Subcutaneous abdominal adipose tissue (tissue), 5 donors: Measurements from ENCODE around the gene CPN1.
"Not testable (repeated sequence)": the region's sequence is repeated elsewhere in the genome, so short reads cannot be mapped to it uniquely, and the experiment has no call there.

Experiments
- H3K27ac ChIP-seq: one replicate; pipeline ENCODE4 v1.7.0; 2013; ENCODE audit warnings: low read depth, mild to moderate bottlenecking, inconsistent platforms, low read length, moderate library complexity
- H3K27me3 ChIP-seq, 5 donors: one replicate each; pipeline ENCODE4 v1.7.0; 2013; ENCODE audit warnings: low read length in 5 of 5, inconsistent platforms in 1 of 5; ENCODE audit not compliant: control insufficient read depth in 5 of 5, insufficient read depth in 4 of 5
- H3K36me3 ChIP-seq, 5 donors: one replicate each; pipeline ENCODE4 v1.7.0; 2013; ENCODE audit warnings: low read length in 5 of 5; ENCODE audit not compliant: control insufficient read depth in 5 of 5, insufficient read depth in 5 of 5
- H3K4me1 ChIP-seq, 5 donors: one replicate each; pipeline ENCODE4 v1.7.0; 2013; ENCODE audit warnings: low read length in 5 of 5, mild to moderate bottlenecking in 3 of 5, moderate library complexity in 1 of 5; ENCODE audit not compliant: control insufficient read depth in 5 of 5, insufficient read depth in 5 of 5
- H3K4me3 ChIP-seq, 5 donors: one replicate each; pipeline ENCODE4 v1.7.0; 2013; ENCODE audit warnings: low read length in 5 of 5, low read depth in 1 of 5
- H3K9ac ChIP-seq, 5 donors: one replicate each; pipeline ENCODE4 v1.7.0; 2013; ENCODE audit warnings: low read length in 5 of 5, mild to moderate bottlenecking in 4 of 5, moderate library complexity in 3 of 5
- H3K9me3 ChIP-seq, 5 donors: one replicate each; pipeline ENCODE4 v1.7.0; 2013; ENCODE audit warnings: low read length in 5 of 5; ENCODE audit not compliant: control insufficient read depth in 5 of 5
- donor health status: healthy.
- donor health status: healthy.
- donor health status: healthy.
- donor health status: healthy.
- donor health status: healthy.

The CPN1 gene

DNA sequence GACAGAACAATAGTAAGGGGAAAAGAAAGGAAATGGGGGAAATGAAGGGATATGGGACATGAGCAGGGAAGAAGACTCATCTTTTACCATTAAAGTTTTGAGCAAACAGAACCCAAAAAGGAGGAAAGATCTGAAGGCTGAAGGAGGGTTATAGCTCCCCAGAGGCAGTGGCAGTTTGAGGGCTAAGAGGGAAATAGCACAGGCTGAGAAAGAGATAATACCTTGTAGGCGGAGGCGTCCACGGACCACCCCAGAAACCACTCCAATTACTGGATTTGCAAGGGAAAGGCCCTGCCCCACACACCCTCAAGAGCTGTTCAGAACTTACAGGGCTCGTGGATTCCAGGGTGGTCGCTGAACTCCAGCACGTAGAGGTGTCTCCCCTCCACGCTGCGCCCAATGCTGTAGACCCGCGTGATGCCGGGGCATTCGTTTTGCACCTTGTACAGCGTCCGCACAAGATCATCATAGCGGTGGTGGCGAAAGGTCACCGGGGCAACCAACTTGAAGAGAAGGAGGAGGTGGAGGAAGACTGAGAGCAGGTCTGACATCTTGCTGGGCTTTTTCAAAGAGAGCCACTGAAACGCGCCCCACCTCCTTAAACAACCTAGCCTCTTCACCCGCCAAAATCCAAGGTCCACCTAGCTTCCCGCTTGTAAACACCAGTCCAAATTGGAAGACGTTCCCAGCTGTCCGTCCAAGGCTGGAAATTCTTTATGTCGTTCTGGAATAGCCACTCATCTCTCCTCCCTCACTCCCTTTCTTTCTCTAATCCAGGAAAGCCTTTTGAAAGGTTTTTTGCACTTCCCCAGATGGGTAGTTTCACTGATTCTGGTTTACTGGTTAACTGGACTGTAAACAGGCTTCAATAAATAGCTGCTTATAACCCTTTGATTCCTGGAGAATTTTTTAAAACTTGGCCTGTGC lies at the start of gene CPN1:
Gene CPN1 (minus strand): TSS at position 795 of the 927 bp plus-strand sequence. CDS start 244 bp downstream, at position 551.
- H3K9me3 ChIP-seq, result no peaks in the 10 kb centered on the region
- no peak within 1 kb of the TSS for H3K9ac ChIP-seq
- no peaks in the 10 kb centered on the region for H3K36me3 ChIP-seq
- H3K27ac ChIP-seq, result no peak within 1 kb of the TSS
- H3K27me3 ChIP-seq, result peaks cover 0 to 9% (median 0%) of the 10 kb centered on the region in 5 donors
- no peaks in the 10 kb centered on the region for H3K4me1 ChIP-seq
- H3K4me3 ChIP-seq, result no peak within 1 kb of the TSS

DNA sequence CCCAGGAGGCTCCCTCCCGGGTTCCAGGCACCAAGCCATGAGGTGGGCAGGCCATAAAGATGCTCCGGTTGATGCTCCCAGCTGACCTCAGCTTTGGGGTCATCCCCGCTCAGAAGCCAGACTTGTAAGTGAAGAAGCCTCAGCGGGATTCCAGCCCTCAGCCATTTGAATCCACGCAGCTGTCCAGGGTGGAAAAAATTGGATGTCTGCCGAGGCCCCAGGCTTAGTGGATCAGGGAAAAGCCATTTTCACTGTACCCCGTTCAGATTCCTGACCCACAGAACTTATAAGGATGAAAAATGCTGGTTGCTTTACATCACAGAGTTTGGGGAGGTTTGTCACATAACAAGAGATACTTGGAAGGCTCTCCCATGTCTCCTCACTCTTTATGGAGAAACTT lies 49.2 kb upstream of the CPN1 start:
- Histone ChIP-seq H3K4me1 (peaks cover 0 to 8% (median 0%) of the 10 kb centered on the region in 5 donors), H3K36me3 (no peaks in the 10 kb centered on the region), H3K27me3 (peaks cover 0 to 7% (median 0%) of the 10 kb centered on the region in 5 donors), H3K4me3 (no peak overlapping the region), H3K27ac (no peak overlapping the region), H3K9me3 (peaks cover 0 to 6% (median 4%) of the 10 kb centered on the region in 5 donors), H3K9ac (no peak overlapping the region)

DNA sequence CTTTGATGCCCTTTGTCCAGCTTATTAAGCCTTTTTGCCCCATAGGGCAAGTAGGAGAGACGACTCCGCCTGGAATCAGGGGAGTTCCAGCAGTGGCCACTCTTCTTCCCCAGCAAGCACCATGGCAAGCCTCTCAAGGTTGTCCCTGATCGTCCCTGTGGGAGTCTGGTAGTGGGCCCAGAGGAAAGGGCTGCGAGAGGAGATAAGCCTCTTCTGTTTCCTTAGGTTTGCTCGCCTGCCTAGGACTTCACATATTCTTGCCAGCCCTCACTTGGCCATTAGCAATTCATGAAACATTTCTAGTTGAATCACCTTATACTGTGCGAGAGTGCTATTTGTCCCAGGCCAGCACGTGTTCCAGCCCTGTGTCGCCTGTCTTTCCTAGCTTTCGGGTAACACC lies 47.8 kb upstream of the CPN1 start:
- peaks cover 0 to 2% (median 0%) of the 10 kb centered on the region in 5 donors for H3K9me3 ChIP-seq
- peaks cover 0 to 8% (median 0%) of the 10 kb centered on the region in 5 donors for H3K4me1 ChIP-seq
- no peak overlapping the region for H3K9ac ChIP-seq
- no peak overlapping the region for H3K4me3 ChIP-seq
- no peak overlapping the region for H3K27ac ChIP-seq
- H3K36me3 ChIP-seq, result no peaks in the 10 kb centered on the region
- peaks cover 0 to 7% (median 0%) of the 10 kb centered on the region in 5 donors for H3K27me3 ChIP-seq

DNA sequence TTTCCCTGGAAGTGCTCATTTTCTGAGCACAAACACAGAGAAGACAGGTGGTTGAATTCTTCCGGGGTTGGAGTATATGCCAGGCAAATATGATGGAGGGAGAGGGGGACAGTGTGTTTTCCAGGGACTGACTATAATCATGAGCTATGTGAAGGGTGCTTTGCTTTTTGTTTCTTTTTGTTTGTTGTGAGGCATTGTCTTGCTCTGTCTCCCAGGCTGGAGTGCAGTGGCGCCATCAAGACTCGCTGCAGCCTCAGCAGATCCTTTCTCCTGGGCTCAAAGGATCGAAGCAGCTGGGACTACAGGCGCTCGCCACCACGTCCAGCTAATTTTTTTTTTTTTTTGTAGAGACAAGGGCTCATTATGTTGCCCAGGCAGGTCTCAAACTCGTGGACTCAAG lies 47.3 kb upstream of the CPN1 start:
- no peak overlapping the region for H3K4me3 ChIP-seq
- no peak overlapping the region for H3K9ac ChIP-seq
- H3K27ac ChIP-seq, result no peak overlapping the region
- no peaks in the 10 kb centered on the region for H3K9me3 ChIP-seq
- peaks cover 0 to 8% (median 0%) of the 10 kb centered on the region in 5 donors for H3K4me1 ChIP-seq
- peaks cover 0 to 7% (median 0%) of the 10 kb centered on the region in 5 donors for H3K27me3 ChIP-seq
- H3K36me3 ChIP-seq, result no peaks in the 10 kb centered on the region

DNA sequence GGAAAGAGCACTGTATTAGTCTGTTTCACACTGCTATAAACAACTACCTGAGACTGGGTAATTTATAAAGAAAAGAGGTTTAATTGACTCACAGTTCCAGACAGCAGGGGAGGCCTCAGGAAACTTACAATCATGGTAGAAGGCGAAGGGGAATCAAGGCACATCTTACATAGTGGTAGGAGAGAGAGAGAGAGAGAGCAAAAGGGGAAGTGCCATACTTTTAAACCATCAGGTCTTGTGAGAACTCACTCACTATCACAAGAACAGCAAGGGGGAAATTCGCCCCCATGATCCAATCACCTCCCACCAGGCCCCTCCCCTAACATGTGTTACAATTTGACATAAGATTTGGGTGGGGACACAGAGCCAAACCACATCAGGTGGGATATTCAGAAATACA lies 43.7 kb upstream of the CPN1 start:
- not testable (repeated sequence) for H3K27me3 ChIP-seq, H3K4me1 ChIP-seq, H3K4me3 ChIP-seq, H3K36me3 ChIP-seq, H3K9me3 ChIP-seq, H3K27ac ChIP-seq, H3K9ac ChIP-seq

DNA sequence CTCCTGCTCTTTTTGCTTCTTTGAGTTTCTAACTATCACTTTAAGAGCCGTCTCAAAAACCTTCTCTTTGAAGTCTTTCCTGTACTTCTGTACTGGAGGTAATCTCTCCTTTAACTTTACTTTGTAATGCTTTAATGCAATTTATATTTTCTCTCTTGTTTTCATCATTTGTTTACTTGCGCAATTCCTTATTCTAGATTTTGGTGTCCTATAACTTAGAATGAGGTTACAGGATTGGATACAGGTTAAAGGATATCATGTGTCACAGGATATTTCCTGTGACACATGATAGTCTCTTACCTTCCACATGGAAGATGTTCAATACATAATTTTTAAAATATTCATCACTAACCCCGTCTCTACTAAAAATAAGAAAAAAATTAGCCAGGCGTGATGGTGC lies 42.4 kb upstream of the CPN1 start:
- H3K4me1 ChIP-seq, result peaks cover 0 to 8% (median 0%) of the 10 kb centered on the region in 5 donors
- no peak overlapping the region for H3K4me3 ChIP-seq
- H3K27ac ChIP-seq, result no peak overlapping the region
- no peaks in the 10 kb centered on the region for H3K9me3 ChIP-seq
- no peaks in the 10 kb centered on the region for H3K36me3 ChIP-seq
- H3K27me3 ChIP-seq, result peaks cover 0 to 7% (median 0%) of the 10 kb centered on the region in 5 donors
- no peak overlapping the region for H3K9ac ChIP-seq

DNA sequence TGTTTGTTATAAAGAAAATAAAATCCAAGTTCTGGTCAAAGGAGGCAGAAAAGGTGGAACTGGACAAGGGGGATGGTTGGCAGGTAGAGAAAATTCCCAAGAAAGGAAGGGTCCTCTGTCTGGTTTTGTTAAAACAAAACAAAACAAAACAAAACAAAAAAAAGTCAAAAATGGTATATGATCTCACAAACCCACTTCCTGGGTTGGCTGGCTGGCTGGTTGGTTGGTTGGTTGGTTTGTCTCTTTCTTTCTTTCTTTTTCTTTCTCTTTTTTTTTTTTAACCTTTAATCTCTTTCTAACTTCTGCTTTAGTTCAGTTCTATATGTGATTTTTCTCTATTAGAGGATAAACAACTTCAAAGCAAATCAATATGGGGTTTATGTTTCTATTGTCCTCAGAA lies 41.1 kb upstream of the CPN1 start:
- Histone ChIP-seq H3K36me3 (no peaks in the 10 kb centered on the region), H3K27me3 (peaks cover 0 to 9% (median 1%) of the 10 kb centered on the region in 5 donors), H3K9ac (no peak overlapping the region), H3K27ac (no peak overlapping the region), H3K9me3 (no peaks in the 10 kb centered on the region), H3K4me3 (no peak overlapping the region), H3K4me1 (peaks cover 0 to 2% (median 0%) of the 10 kb centered on the region in 5 donors)

DNA sequence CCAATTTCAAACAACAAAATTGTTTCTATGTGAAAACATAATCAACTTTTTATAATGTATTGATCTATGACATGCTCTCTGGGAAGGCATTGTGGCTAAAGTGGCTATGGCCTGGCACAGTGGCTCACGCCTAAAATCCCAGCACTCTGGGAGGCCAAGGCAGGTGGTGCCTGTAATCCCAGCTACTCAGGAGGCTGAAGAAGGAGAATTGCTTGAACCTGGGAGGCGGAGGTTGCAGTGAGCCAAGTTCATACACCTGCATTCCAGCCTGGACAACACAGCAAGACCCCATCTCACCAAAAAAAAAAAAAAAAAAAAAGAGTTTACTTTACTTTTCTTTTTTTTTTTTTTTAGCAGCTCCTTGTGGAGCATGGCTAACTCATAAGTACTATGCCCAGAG lies 38.9 kb upstream of the CPN1 start:
- no peak overlapping the region for H3K4me3 ChIP-seq
- no peak overlapping the region for H3K9ac ChIP-seq
- H3K36me3 ChIP-seq, result no peaks in the 10 kb centered on the region
- H3K27me3 ChIP-seq, result peaks cover 0 to 16% (median 10%) of the 10 kb centered on the region in 5 donors
- H3K4me1 ChIP-seq, result no peaks in the 10 kb centered on the region
- no peak overlapping the region for H3K27ac ChIP-seq
- no peaks in the 10 kb centered on the region for H3K9me3 ChIP-seq

DNA sequence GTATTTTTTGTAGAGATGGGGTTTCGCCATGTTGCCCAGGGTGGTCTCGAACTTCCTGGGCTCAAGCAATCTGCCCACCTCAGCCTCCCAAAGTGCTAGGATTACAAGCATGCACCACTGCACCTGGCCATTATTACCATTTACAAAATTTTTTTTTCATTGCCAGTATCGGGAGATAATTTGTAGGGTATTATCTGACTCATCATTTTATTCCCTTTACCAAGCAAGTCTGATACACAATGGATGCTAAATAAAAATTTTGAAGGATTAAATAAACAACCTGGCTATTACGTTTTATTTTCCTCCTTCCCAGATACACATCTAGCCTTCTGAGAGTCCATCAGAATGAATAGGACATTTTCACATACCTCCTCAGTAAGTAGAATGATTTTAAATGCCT lies 38.1 kb upstream of the CPN1 start:
- peaks cover 0 to 16% (median 10%) of the 10 kb centered on the region in 5 donors for H3K27me3 ChIP-seq
- no peak overlapping the region for H3K9ac ChIP-seq
- no peaks in the 10 kb centered on the region for H3K4me1 ChIP-seq
- H3K27ac ChIP-seq, result no peak overlapping the region
- no peaks in the 10 kb centered on the region for H3K36me3 ChIP-seq
- no peaks in the 10 kb centered on the region for H3K9me3 ChIP-seq
- H3K4me3 ChIP-seq, result no peak overlapping the region

DNA sequence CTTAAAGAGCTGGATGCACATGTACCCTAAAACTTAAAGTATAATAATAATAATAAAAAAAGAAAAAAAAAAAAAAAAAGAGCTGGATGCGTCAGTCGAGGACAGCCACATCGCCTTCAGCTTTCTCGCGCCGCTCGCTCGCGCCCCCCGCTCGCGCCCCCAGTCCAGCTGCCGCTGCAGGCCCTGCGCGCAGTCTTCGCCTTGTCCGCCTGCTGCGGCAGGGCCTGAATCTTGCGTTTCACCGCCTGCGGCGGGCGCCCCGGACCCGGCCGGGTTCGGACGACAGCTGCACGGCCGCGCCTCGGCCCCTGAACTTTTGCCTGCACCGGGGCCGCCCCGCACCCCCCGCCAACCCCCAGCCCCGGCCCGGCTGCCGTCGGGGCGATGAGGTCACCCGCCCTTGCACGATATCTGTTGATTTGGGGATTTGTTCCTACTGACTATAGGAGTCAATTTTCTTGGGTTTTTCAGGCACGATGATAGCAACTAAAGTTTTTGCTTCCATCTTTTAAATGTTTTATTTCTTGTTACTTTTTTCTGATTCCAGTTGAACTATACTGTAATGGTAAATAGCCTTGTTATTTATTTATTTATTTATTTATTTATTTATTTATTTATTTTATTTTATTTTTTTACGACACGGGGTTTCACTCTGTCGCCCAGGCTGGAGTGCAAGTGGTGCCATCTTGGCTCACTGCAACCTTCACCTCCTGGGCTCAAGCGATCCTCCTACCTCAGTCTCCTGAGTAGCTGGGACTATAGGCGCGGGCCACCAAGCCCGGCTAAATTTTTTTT lies 33.5 kb upstream of the CPN1 start:
- no peak overlapping the region for H3K27ac ChIP-seq
- no peaks in the 10 kb centered on the region for H3K36me3 ChIP-seq
- no peak overlapping the region for H3K9ac ChIP-seq
- H3K9me3 ChIP-seq, result no peaks in the 10 kb centered on the region
- no peak overlapping the region for H3K4me3 ChIP-seq
- no peaks in the 10 kb centered on the region for H3K4me1 ChIP-seq
- peaks cover 0 to 13% (median 6%) of the 10 kb centered on the region in 5 donors for H3K27me3 ChIP-seq
